Measurements from ENCODE around the gene OSBPL7. TPM values are rescaled to one million over a fixed set of nuclear protein-coding genes. Genes with fewer than 3 reads are reported as not detected.

OSBPL7 gene
- total RNA-seq, 1 donor from 2014 or later, result 5.1 TPM

- no peak for DNase-seq (ENCODE audit: low spot score)
Measured at GRCh38 chr17:47869114-47869513, 47.5 kb upstream of the OSBPL7 start.

GRCh38 chr17:47867813-47868533 is 46.4 kb upstream of the OSBPL7 start:
- Mint-ChIP-seq H3K4me3 (peak overlapping the region; percentile 19), H3K9me3 (no peaks in the 10 kb centered on the region), H3K36me3 (no peaks in the 10 kb centered on the region), H3K27ac (no peak overlapping the region), H3K27me3 (ENCODE audit: insufficient read depth, low read depth) (peaks cover 33% of the 10 kb centered on the region), H3K4me1 (peaks cover 19% of the 10 kb centered on the region)
- Histone ChIP-seq H3K36me3 (no peaks in the 10 kb centered on the region), H3K27ac (no peak overlapping the region), H3K4me1 (peaks cover 28% of the 10 kb centered on the region), H4K20me1 (ENCODE audit: low read depth) (no peaks in the 10 kb centered on the region), H3K9ac (no peak overlapping the region), H3K27me3 (peaks cover 44% of the 10 kb centered on the region), H3K79me2 (ENCODE audit: low read depth) (no peaks in the 10 kb centered on the region), H3K9me3 (ENCODE audit: low read depth) (no peaks in the 10 kb centered on the region), H3K4me2 (no peak overlapping the region), H3F3A (ENCODE audit: low read depth) (peaks cover 13% of the 10 kb centered on the region), H3K4me3 (no peak overlapping the region), H2AFZ (replicated peaks) (no peak overlapping the region)
- no peak for DNase-seq (ENCODE audit: low spot score)
- TF ChIP-seq EZH2phosphoT487 (IDR thresholded peaks at IDR 0.05) (no peak), CTCF (IDR thresholded peaks at IDR 0.05) (no peak), EZH2 (IDR thresholded peaks at IDR 0.05) (no peak)

More at GRCh38 chr17:47869114-47869513, 47.5 kb upstream of the OSBPL7 start:
- Histone ChIP-seq H3K79me2 (ENCODE audit: low read depth) (no peaks in the 10 kb centered on the region), H3K27me3 (peaks cover 55% of the 10 kb centered on the region), H3F3A (ENCODE audit: low read depth) (peaks cover 19% of the 10 kb centered on the region), H3K4me1 (peaks cover 32% of the 10 kb centered on the region), H3K27ac (no peak overlapping the region), H4K20me1 (ENCODE audit: low read depth) (no peaks in the 10 kb centered on the region), H3K36me3 (no peaks in the 10 kb centered on the region), H2AFZ (replicated peaks) (no peak overlapping the region), H3K4me2 (no peak overlapping the region), H3K9ac (no peak overlapping the region), H3K9me3 (ENCODE audit: low read depth) (no peaks in the 10 kb centered on the region), H3K4me3 (no peak overlapping the region)
- Mint-ChIP-seq H3K36me3 (no peaks in the 10 kb centered on the region), H3K4me3 (no peak overlapping the region), H3K27ac (no peak overlapping the region), H3K27me3 (ENCODE audit: insufficient read depth, low read depth) (peaks cover 42% of the 10 kb centered on the region), H3K9me3 (no peaks in the 10 kb centered on the region), H3K4me1 (peaks cover 19% of the 10 kb centered on the region)
- TF ChIP-seq EZH2phosphoT487 (IDR thresholded peaks at IDR 0.05) (no peak), CTCF (IDR thresholded peaks at IDR 0.05) (no peak), EZH2 (IDR thresholded peaks at IDR 0.05) (no peak)

DNA sequence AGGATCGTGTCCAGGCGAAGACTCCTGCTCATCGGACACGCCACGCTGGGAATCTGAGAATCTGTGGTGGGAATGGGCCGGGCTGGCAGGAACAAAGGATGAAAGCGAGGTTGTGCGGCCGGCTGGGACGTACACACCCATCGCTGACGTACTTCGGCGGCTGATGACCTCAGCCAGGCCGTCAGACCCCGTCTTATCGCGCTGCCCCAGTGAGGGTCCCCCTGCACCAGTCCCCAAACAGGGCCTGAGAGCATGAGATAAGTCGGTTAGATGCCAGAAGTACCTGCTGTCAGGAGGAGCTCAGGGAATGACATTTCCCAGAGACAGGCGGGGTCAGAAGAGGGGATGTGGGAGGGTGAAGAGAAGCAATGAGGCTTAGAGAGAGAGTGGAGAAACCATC is 45.3 kb upstream of the OSBPL7 start:
- no peaks in the 10 kb centered on the region for H3K36me3 ChIP-seq
- H3K9ac ChIP-seq, result no peak overlapping the region
- no peak overlapping the region for H2AFZ ChIP-seq (replicated peaks)
- no peaks in the 10 kb centered on the region for H3K79me2 ChIP-seq (ENCODE audit: low read depth)
- no peak overlapping the region for H3K4me3 Mint-ChIP-seq
- no peak overlapping the region for H3K27ac ChIP-seq
- no peak overlapping the region for H3K4me3 ChIP-seq
- H3K27ac Mint-ChIP-seq, result no peak overlapping the region
- no peaks in the 10 kb centered on the region for H3K36me3 Mint-ChIP-seq
- H3K4me2 ChIP-seq, result no peak overlapping the region
- H3K9me3 ChIP-seq (ENCODE audit: low read depth), result no peaks in the 10 kb centered on the region
- no peaks in the 10 kb centered on the region for H4K20me1 ChIP-seq (ENCODE audit: low read depth)
- peaks cover 19% of the 10 kb centered on the region for H3K4me1 ChIP-seq
- peaks cover 10% of the 10 kb centered on the region for H3F3A ChIP-seq (ENCODE audit: low read depth)
- DNase-seq (ENCODE audit: low spot score), result no peak
- H3K27me3 ChIP-seq, result peaks cover 34% of the 10 kb centered on the region
- H3K9me3 Mint-ChIP-seq, result no peaks in the 10 kb centered on the region
- peaks cover 17% of the 10 kb centered on the region for H3K4me1 Mint-ChIP-seq
- peaks cover 30% of the 10 kb centered on the region for H3K27me3 Mint-ChIP-seq (ENCODE audit: insufficient read depth, low read depth)
- no peak for TF ChIP-seq CTCF (IDR thresholded peaks at IDR 0.05)
- TF ChIP-seq EZH2phosphoT487 (IDR thresholded peaks at IDR 0.05), result no peak
- no peak for TF ChIP-seq EZH2 (IDR thresholded peaks at IDR 0.05)

All from neural progenitor cell (in vitro differentiated cells).